GM19467 (cell line): ENCODE data around the gene MCRS1.

Experiments used
- ATAC-seq: cut with Tn5 transposase; IDR thresholded peaks from one replicate; pipeline ENCODE4 v1.9.1; 2021; ENCODE audit warnings: mild to moderate bottlenecking, moderate library complexity; ENCODE audit not compliant: unreplicated experiment

MCRS1 gene

GRCh38 chr12:49582850-49583249 is 14.9 kb upstream of the MCRS1 start:
- ATAC-seq, result no peak

GRCh38 chr12:49582201-49582600 is 14.3 kb upstream of the MCRS1 start:
- no peak for ATAC-seq

GRCh38 chr12:49580572-49581535 is 12.9 kb upstream of the MCRS1 start:
- no peak for ATAC-seq

GRCh38 chr12:49578471-49579112 is 10.7 kb upstream of the MCRS1 start:
- ATAC-seq, result no peak

- ATAC-seq, result no peak
These were observed 9.8 kb upstream of the MCRS1 start for GRCh38 chr12:49577589-49578315.

GRCh38 chr12:49568442-49569162 is 660 bp upstream of the MCRS1 start:
- ATAC-seq, result peak; percentile 15

GRCh38 chr12:49567302-49567610 is 686 bp downstream of the MCRS1 start:
- no peak for ATAC-seq

GRCh38 chr12:49566361-49566760 is 1.6 kb downstream of the MCRS1 start:
- no peak for ATAC-seq

- ATAC-seq, result no peak
These were observed 2.3 kb downstream of the MCRS1 start for GRCh38 chr12:49565406-49566265.

GRCh38 chr12:49564686-49565405 is 3.1 kb downstream of the MCRS1 start:
- no peak for ATAC-seq

GRCh38 chr12:49563951-49564685 is 3.8 kb downstream of the MCRS1 start:
- ATAC-seq, result no peak

GRCh38 chr12:49562831-49563230 is 5.1 kb downstream of the MCRS1 start:
- no peak for ATAC-seq

GRCh38 chr12:49562233-49562632 is 5.7 kb downstream of the MCRS1 start:
- no peak for ATAC-seq

GRCh38 chr12:49560695-49561094 is 7.2 kb downstream of the MCRS1 start:
- no peak for ATAC-seq

- no peak for ATAC-seq
These were observed 8.8 kb downstream of the MCRS1 start for GRCh38 chr12:49559011-49559675.

GRCh38 chr12:49558526-49558925 is 9.4 kb downstream of the MCRS1 start:
- ATAC-seq, result no peak

- no peak for ATAC-seq
These were observed 10.1 kb downstream of the MCRS1 start for GRCh38 chr12:49557917-49558215.

GRCh38 chr12:49557187-49557916 is 10.6 kb downstream of the MCRS1 start:
- ATAC-seq, result no peak
